Superior temporal gyrus (tissue), 1 donor: Measurements from ENCODE around the gene PTBP1.
"Not testable (repeated sequence)": the region's sequence is repeated elsewhere in the genome, so short reads cannot be mapped to it uniquely, and the experiment has no call there.

Experiments
- DNase-seq: peaks from one replicate; pipeline ENCODE4 v3.0.0-alpha.2; 2016; ENCODE audit errors: extremely low spot score

PTBP1 gene

DNA sequence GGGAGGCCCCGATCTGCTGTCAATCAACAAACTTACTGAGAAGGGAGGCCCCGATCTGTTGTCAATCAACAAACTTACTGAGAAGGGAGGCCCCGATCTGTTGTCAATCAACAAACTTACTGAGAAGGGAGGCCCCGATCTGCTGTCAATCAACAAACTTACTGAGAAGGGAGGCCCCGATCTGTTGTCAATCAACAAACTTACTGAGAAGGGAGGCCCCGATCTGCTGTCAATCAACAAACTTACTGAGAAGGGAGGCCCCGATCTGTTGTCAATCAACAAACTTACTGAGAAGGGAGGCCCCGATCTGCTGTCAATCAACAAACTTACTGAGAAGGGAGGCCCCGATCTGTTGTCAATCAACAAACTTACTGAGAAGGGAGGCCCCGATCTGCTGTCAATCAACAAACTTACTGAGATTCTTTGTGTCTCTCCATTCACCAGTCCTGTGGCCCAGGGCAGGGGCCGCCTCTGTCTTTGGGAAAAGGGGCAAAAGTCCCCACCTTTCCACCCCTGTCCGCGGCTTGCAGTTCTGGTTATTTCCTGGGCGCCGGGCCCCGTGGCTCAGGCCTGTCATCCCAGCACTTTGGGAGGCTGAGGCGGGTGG is 56.5 kb downstream of the PTBP1 start:
- DNase-seq: not testable (repeated sequence)

- no peak for DNase-seq
These were observed 57.3 kb downstream of the PTBP1 start for GRCh38 chr19:854549-854948.

GRCh38 chr19:855142-855541 is 57.9 kb downstream of the PTBP1 start:
- no peak for DNase-seq

DNA sequence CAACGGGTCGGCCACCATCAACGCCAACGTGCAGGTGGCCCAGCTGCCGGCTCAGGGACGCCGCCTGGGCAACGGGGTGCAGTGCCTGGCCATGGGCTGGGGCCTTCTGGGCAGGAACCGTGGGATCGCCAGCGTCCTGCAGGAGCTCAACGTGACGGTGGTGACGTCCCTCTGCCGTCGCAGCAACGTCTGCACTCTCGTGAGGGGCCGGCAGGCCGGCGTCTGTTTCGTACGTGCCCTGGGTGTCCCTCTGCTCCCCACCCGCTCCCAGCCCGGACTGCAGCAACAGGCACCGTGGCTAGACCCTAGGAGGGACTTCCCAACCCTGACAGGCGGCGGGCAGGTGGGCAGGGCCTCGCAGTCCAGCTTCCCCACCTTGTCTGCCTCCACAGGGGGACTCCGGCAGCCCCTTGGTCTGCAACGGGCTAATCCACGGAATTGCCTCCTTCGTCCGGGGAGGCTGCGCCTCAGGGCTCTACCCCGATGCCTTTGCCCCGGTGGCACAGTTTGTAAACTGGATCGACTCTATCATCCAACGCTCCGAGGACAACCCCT is 58.4 kb downstream of the PTBP1 start:
- DNase-seq: no peak

DNA sequence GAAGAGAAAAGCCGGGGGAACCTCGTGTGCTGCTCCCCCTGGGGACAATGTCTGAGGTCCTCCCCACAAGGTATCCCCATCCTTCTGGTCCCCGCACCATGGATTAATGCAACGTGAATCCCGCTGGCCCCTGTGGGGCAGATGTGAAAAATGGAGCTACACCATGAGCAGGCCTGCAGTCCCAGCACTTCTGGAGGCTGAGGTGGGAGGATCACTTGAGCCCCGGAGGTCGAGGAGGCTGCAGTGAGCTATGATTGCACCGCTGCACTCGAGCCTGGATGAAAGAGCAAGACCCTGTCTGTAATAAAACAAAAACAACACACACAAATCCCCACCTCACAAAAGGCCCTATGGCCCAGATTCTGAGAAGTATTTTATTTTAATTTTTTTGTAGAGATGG is 61.0 kb downstream of the PTBP1 start:
- no peak for DNase-seq

- no peak for DNase-seq
These were observed 61.9 kb downstream of the PTBP1 start, which contains the start of gene CFD for GRCh38 chr19:858868-859843. TSS of gene CFD (plus strand) at chr19:859664. CDS start at chr19:859690, 26 bp downstream.

DNA sequence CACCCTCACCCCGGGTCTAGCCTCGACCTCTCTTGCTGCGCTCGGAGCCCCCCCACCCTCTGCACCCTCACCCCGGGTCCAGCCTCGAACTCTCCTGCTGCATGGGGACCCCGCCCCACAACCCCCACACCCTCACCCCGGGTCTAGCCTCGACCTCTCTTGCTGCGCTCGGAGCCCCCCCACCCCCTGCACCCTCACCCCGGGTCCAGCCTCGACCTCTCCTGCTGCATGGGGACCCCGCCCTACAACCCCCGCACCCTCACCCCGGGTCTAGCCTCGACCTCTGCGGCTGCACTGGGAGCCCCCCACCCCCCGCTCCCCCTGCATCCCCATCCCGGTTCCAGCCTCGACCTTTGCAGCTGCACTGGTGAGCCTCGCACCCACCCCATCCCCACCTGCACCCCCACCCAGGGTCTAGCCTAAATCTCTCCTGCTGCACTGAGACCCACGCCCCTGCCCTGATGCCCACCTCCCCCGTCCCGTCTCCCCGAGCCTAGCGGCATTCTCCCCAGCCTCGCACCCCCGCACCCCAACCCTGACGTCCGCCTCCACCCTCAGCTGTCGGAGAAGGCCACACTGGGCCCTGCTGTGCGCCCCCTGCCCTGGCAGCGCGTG is 64.0 kb downstream of the PTBP1 start:
- DNase-seq: no peak
